ACC112 (cell line): ENCODE measurements around the gene TRA2B.
A peak's percentile ranks its signal among the peaks of the same experiment; 100 is the strongest.

ENCODE experiments used
- H2AFZ ChIP-seq: fragments of 200-600 bp; sonication (generic); one replicate; pipeline ENCODE4 v1.6.0; 2017; ENCODE audit warnings: antibody characterized with exemption, low read length; ENCODE audit not compliant: unreplicated experiment
- H3K27ac ChIP-seq: fragments of 200-600 bp; sonication (generic); 2 replicates; pipeline ENCODE4 v1.5.1; 2014; ENCODE audit warnings: low read depth, mild to moderate bottlenecking, antibody characterized with exemption, low read length, moderate library complexity
- H3K27me3 ChIP-seq: fragments of 200-600 bp; sonication (generic); 2 replicates; pipeline ENCODE4 v1.6.1; 2014; ENCODE audit warnings: mild to moderate bottlenecking, antibody characterized with exemption, low read length, moderate library complexity, mixed read lengths; ENCODE audit not compliant: insufficient read depth
- H3K36me3 ChIP-seq: fragments of 200-600 bp; sonication (generic); 2 replicates; pipeline ENCODE4 v1.6.1; 2016; ENCODE audit warnings: mild to moderate bottlenecking, antibody characterized with exemption, low read length, moderate library complexity, mixed read lengths; ENCODE audit not compliant: insufficient read depth
- H3K4me1 ChIP-seq: fragments of 200-600 bp; sonication (generic); one replicate; pipeline ENCODE4 v1.6.1; 2016; ENCODE audit warnings: low read length, mixed read lengths; ENCODE audit not compliant: insufficient read depth, unreplicated experiment, control insufficient read depth
- H3K4me3 ChIP-seq: fragments of 200-600 bp; sonication (generic); 2 replicates; pipeline ENCODE4 v1.5.1; 2014; ENCODE audit warnings: mild to moderate bottlenecking, low read depth, low read length
- H3K79me2 ChIP-seq: fragments of 200-600 bp; sonication (generic); one replicate; pipeline ENCODE4 v1.6.0; 2016; ENCODE audit warnings: low read length; ENCODE audit not compliant: control insufficient read depth, unreplicated experiment, insufficient read depth

The TRA2B gene

GRCh38 chr3:185927501-185928200, 10.2 kb downstream of the TRA2B start:
- Histone ChIP-seq H3K27me3 (no peaks in the 10 kb centered on the region), H3K4me1 (peaks cover 65% of the 10 kb centered on the region), H3K79me2 (peaks cover 100% of the 10 kb centered on the region), H2AFZ (no peak overlapping the region), H3K27ac (peak overlapping the region; percentile 42; the same call in 1 of the 2 replicates), H3K4me3 (peak overlapping the region; percentile 95), H3K36me3 (peaks cover 81% of the 10 kb centered on the region)

DNA sequence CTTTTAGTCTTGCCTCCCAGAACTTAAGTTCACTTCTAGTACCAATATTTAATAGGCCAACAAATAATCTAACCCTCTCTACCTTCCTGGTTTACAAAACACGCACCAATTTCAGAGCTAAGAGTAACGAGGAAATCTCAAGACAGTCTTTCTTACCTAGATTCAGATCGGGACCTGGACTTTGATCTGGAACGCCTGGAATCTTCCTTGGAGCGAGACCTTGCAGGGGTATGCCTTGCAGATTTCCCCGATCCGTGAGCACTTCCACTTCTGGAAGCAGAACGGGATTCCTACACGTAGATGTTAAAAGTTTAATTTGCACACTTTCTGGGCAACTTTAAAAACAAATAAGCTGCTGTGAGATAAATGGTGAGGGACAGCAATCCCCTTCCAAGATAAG, 11.4 kb downstream of the TRA2B start:
- Histone ChIP-seq H3K27me3 (no peaks in the 10 kb centered on the region), H3K4me1 (peaks cover 54% of the 10 kb centered on the region), H3K27ac (no peak overlapping the region), H3K79me2 (peaks cover 100% of the 10 kb centered on the region), H3K4me3 (no peak overlapping the region), H3K36me3 (peaks cover 89% of the 10 kb centered on the region), H2AFZ (no peak overlapping the region)

DNA sequence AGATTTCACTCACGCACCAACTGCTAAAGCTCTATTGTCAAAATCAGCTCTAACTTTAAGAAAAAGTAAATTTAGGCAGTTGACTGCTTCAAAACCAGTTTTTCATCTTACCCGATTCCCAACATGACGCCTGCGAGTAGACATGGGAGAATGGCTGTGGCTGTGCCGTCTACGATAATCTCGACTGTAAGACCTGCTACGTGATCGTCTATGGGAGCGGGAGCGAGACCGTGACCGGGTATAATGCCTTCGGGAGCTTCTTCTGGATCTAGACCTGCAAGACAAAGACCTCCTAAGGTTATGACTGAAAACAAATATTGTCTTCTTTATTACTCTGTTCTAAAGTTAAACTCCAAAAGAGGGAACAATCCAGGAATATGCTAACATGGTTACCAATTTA, 12.5 kb downstream of the TRA2B start:
- Histone ChIP-seq H3K27ac (no peak overlapping the region), H3K4me3 (no peak overlapping the region), H3K4me1 (peaks cover 43% of the 10 kb centered on the region), H3K79me2 (peaks cover 97% of the 10 kb centered on the region), H3K36me3 (peaks cover 87% of the 10 kb centered on the region), H3K27me3 (no peaks in the 10 kb centered on the region), H2AFZ (no peak overlapping the region)

DNA sequence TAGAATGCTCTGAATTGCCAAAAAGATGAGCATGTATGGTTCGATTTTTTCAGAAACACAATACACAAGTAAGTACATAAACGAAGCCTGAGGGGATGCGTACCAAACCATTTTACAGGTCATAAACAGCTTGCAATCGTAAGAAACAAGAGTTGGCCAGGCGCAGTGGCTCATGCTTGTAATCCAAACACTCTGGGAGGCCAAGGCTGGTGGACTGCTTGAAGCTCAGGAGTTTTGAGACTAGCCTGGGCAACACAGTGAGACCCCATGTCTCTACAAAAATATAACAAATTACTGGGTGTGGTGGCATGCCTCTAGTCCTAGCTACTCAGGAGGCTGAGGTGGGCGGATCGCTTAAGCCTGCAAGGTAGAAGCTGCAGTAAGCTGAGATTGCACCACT, 13.4 kb downstream of the TRA2B start:
- Histone ChIP-seq H3K36me3 (peaks cover 89% of the 10 kb centered on the region), H3K27ac (no peak overlapping the region), H3K27me3 (no peaks in the 10 kb centered on the region), H3K4me1 (peaks cover 33% of the 10 kb centered on the region), H3K4me3 (no peak overlapping the region), H2AFZ (no peak overlapping the region), H3K79me2 (peaks cover 96% of the 10 kb centered on the region)

DNA sequence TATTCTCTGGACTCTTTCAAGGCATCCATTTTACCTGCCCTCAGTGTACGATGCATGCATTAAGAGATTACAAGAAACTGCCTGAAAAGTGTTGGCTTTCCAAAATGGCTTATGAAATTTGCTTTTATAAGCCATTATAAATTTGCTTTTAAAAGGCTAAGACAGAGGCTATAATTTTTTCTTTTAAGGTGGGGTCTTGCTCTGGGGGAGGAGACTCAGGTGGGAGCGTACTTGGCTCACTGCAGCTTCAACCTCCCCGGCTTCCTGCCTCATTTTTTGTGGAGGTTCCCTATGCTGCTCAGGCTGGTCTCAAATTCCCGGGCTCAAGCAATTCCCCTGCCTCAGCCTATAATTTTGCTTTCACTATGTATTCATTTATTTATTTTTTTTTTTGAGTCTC, 17.6 kb downstream of the TRA2B start:
- no peaks in the 10 kb centered on the region for H3K4me1 ChIP-seq
- peaks cover 95% of the 10 kb centered on the region for H3K36me3 ChIP-seq
- H3K4me3 ChIP-seq: no peak overlapping the region
- no peak overlapping the region for H3K27ac ChIP-seq
- peaks cover 78% of the 10 kb centered on the region for H3K79me2 ChIP-seq
- no peaks in the 10 kb centered on the region for H3K27me3 ChIP-seq
- no peak overlapping the region for H2AFZ ChIP-seq

DNA sequence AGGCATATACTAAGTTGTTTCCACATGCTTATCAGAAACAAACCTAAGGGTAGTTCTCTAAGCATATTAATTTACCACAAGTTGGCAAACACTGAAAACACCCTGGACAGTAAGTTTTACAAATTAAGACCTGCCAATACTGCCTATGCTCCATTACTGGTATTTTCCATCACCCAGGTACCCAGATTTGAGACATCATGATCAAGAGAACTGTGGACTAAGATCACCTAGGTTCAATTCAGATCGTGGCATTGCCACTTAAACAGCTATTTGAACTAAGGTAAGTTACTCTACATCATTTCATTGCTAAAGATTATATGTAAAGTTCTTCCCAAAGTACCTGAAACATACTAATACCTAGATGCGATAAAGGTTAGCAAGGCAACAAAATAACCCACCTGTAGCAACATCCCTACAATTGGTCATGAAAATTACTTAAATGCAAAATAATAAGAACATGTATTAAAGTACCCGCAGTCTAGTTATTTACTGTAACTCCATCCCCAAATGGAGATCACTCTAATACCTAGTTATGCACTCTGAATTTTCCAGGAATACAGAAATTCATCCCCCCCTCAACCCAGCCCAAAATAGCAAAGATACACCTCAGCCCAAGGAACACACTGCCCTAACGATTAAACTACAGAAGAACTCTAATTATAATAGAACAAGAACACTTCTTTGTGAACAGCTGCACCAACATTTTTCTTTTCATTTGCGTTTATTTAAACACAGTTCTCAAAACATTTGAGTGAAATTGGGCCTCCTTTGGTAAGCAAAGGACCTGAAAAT, 21.6 kb downstream of the TRA2B start:
- H3K79me2 ChIP-seq: peaks cover 40% of the 10 kb centered on the region
- no peak overlapping the region for H3K27ac ChIP-seq
- H3K36me3 ChIP-seq: peaks cover 75% of the 10 kb centered on the region
- no peak overlapping the region for H3K4me3 ChIP-seq
- no peak overlapping the region for H2AFZ ChIP-seq
- H3K27me3 ChIP-seq: no peaks in the 10 kb centered on the region
- no peaks in the 10 kb centered on the region for H3K4me1 ChIP-seq

DNA sequence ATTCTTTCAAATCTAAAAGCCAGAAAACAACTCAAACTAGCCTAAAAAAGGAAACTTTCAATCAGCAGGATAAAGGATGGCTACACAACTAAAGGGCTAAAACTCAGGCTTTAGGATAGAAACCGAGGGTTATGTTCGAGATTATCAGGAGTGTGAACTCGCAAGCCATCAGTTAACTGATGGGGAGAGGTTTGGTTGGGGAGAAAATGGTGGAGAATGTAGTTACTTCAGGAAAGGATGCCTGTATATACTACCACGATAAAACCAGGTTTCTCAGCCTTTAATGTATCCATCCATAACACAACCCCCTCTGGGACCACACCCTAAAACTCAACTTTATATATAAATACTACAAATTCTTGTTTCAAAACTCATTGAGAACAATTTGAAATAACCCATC, 22.2 kb downstream of the TRA2B start:
- H3K27me3 ChIP-seq: no peaks in the 10 kb centered on the region
- no peaks in the 10 kb centered on the region for H3K4me1 ChIP-seq
- H3K36me3 ChIP-seq: peaks cover 69% of the 10 kb centered on the region
- no peak overlapping the region for H2AFZ ChIP-seq
- H3K27ac ChIP-seq: no peak overlapping the region
- no peak overlapping the region for H3K4me3 ChIP-seq
- H3K79me2 ChIP-seq: peaks cover 35% of the 10 kb centered on the region

DNA sequence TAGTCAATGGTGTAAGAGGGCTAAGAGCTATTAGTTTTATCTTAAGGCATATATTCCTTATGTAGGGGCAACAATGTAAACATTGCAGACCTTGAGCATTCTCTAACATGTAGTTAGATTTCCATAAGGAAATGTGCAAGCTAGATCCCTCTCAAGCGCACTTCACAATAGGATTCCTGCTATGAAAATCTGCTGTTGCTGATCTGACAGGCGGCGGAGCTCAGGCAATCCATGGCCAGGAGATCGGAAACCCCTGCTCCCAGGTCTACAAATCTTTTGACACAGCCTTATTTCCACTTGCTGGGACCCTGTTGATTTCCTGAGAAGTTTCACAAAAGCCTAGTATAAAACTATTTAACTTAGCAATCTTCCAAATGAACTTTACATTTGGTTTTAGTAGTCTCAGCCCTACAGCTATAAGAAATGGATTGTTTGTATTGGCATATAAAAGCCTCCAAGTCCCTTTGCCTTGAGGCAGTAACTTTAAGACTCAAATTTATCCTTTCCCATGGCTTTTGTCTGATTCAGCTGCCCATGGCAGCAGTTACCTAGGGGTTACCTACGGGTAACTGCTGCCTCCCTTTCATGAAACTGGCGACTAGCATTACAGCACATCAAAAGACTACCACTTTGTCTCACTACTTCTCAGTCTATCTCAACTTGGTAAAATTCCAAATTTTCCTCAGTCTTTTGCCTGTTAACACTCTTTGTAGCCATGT, 22.7 kb downstream of the TRA2B start:
- Histone ChIP-seq H2AFZ (no peak overlapping the region), H3K27ac (no peak overlapping the region), H3K36me3 (peaks cover 64% of the 10 kb centered on the region), H3K79me2 (peaks cover 30% of the 10 kb centered on the region), H3K27me3 (no peaks in the 10 kb centered on the region), H3K4me3 (no peak overlapping the region), H3K4me1 (no peaks in the 10 kb centered on the region)

DNA sequence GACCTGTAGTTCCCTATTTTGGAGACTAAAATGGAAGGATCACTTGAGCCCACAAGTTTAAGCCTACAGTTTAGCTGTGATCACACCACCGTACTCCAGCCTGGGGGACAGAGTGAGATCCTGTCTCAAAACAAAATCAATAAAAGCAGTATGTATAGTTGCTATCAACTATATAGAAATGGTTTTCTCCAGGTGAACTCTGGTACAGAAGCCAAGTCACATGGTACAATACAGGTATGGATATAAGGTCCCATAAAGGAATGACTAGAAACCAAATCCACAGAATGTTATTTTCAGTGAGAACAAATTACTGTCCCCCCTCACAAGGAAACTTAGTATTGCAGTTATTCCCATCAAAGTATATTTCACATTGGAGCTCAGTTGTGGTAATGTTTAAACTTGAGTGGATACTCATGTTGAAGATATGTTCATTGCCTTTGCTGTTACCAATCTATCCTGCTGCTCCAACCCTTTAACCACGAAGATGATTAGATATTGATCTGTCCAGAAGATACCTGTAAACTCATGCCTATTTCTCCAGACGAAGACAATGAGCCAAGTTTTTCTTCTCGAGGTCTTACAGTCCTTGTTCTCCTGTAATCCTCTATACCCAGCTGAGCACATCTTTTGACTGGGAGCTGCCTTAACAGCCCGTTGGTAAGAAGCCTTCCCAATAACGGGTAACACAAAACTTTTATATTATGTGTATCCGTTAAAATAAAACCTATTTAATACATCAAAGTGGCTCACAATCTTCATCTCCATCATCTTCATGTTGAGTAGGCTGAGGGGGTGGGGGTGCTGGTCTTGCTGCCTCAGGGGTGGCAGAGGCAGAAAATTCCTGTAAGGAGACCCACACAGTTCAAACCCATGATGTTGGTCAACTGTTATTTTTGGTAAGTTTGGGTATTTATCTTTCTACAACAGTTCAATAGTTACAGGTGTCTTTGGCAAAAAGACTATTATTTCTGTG, 24.6 kb downstream of the TRA2B start:
- Histone ChIP-seq H3K4me3 (no peak overlapping the region), H3K27ac (no peak overlapping the region), H3K36me3 (peaks cover 47% of the 10 kb centered on the region), H3K27me3 (no peaks in the 10 kb centered on the region), H3K79me2 (peaks cover 17% of the 10 kb centered on the region), H2AFZ (no peak overlapping the region), H3K4me1 (no peaks in the 10 kb centered on the region)

DNA sequence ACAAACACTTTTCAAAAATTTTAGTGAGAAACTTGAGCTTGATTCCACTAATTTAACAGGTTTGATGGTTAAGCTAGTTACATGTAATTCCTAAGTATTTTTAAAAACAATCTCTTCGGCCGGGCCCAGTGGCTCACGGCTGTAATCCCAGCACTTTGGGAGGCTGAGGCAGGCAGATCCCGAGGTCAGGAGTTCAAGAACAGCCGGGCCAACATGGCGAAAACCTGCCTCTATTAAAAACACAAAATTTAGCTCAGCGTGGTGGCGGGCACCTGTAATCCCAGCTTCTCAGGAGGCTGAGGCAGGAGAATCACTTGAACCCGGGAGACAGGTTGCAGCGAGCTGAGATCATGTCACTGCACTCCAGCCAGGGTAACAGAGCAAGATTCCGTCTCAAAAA, 25.3 kb downstream of the TRA2B start:
- Histone ChIP-seq H3K27ac (no peak overlapping the region), H3K27me3 (no peaks in the 10 kb centered on the region), H3K79me2 (peaks cover 12% of the 10 kb centered on the region), H3K36me3 (peaks cover 40% of the 10 kb centered on the region), H3K4me3 (no peak overlapping the region), H3K4me1 (no peaks in the 10 kb centered on the region), H2AFZ (no peak overlapping the region)
